ENCODE measurements around the gene SLC2A8.

DNA sequence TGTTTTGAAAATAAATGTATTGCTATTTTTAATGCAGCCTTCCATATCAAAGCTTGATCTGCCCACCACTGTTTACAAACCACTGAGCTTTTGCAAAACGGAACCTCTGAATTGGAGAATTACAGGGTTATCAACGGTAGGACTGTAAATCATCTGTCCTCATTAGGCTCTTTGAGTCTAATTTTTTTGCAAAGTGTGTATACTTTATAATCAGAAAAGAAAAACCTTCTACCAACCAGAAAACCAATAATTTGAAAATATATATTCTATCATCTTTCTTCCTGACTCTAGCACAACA, 6.8 kb upstream of the SLC2A8 start:
- no peak for TF ChIP-seq EZH2phosphoT487 (IDR thresholded peaks at IDR 0.05; ENCODE audit: low read length)
- TF ChIP-seq, protein P1, sequence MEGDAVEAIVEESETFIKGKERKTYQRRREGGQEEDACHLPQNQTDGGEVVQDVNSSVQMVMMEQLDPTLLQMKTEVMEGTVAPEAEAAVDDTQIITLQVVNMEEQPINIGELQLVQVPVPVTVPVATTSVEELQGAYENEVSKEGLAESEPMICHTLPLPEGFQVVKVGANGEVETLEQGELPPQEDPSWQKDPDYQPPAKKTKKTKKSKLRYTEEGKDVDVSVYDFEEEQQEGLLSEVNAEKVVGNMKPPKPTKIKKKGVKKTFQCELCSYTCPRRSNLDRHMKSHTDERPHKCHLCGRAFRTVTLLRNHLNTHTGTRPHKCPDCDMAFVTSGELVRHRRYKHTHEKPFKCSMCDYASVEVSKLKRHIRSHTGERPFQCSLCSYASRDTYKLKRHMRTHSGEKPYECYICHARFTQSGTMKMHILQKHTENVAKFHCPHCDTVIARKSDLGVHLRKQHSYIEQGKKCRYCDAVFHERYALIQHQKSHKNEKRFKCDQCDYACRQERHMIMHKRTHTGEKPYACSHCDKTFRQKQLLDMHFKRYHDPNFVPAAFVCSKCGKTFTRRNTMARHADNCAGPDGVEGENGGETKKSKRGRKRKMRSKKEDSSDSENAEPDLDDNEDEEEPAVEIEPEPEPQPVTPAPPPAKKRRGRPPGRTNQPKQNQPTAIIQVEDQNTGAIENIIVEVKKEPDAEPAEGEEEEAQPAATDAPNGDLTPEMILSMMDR (IDR thresholded peaks at IDR 0.05; ENCODE audit: low read length), result no peak

Measured in MM.1S (cell line).